Duodenal mucosa (tissue), 2 donors: ENCODE results near the gene ARFGEF2.
A peak's percentile ranks its signal among the peaks of the same experiment; 100 is the strongest.
"Not testable (repeated sequence)": the region's sequence is repeated elsewhere in the genome, so short reads cannot be mapped to it uniquely, and the experiment has no call there.

Experiments
- H3K27ac ChIP-seq: one replicate; pipeline ENCODE4 v1.7.0; 2013; ENCODE audit warnings: low read depth, low read length
- H3K27me3 ChIP-seq, 2 donors: one replicate each; pipeline ENCODE4 v1.7.0; 2013; ENCODE audit warnings: low read length in 2 of 2, control low read depth in 1 of 2; ENCODE audit not compliant: insufficient read depth in 2 of 2, control insufficient read depth in 1 of 2
- H3K36me3 ChIP-seq, 2 donors: one replicate each; pipeline ENCODE4 v1.7.0; 2013; ENCODE audit warnings: low read length in 2 of 2, control low read depth in 1 of 2; ENCODE audit not compliant: insufficient read depth in 2 of 2, control insufficient read depth in 1 of 2
- H3K4me1 ChIP-seq, 2 donors: one replicate each; pipeline ENCODE4 v1.7.0; 2013; ENCODE audit warnings: low read length in 2 of 2, control low read depth in 1 of 2; ENCODE audit not compliant: insufficient read depth in 2 of 2, control insufficient read depth in 1 of 2
- H3K4me3 ChIP-seq, 2 donors: one replicate each; pipeline ENCODE4 v1.7.0; 2013; ENCODE audit warnings: low read length in 2 of 2, low read depth in 1 of 2
- H3K9ac ChIP-seq, 2 donors: one replicate each; pipeline ENCODE4 v1.7.0; 2013; ENCODE audit warnings: low read length in 2 of 2, low read depth in 1 of 2
- H3K9me3 ChIP-seq, 2 donors: one replicate each; pipeline ENCODE4 v1.7.0; 2013; ENCODE audit warnings: low read length in 2 of 2, control low read depth in 1 of 2; ENCODE audit not compliant: control insufficient read depth in 1 of 2

The ARFGEF2 gene

GRCh38 chr20:48926821-48927220 lies 5.3 kb downstream of the ARFGEF2 start:
- H3K9me3 ChIP-seq, result no peaks in the 10 kb centered on the region
- H3K27me3 ChIP-seq, result no peaks in the 10 kb centered on the region
- H3K36me3 ChIP-seq, result no peaks in the 10 kb centered on the region
- H3K9ac ChIP-seq, result no peak overlapping the region
- peaks cover 67% of the 10 kb centered on the region in 2 donors for H3K4me1 ChIP-seq
- no peak overlapping the region for H3K27ac ChIP-seq
- peak overlapping the region in 1 of 2 donors; percentile 2 for H3K4me3 ChIP-seq

GRCh38 chr20:48928832-48929725 lies 7.6 kb downstream of the ARFGEF2 start:
- Histone ChIP-seq H3K4me1 (peaks cover 70 to 72% of the 10 kb centered on the region in 2 donors), H3K27ac (no peak overlapping the region), H3K4me3 (no peak overlapping the region)

GRCh38 chr20:48930035-48930434 lies 8.5 kb downstream of the ARFGEF2 start:
- H3K4me1 ChIP-seq, result peaks cover 65 to 70% of the 10 kb centered on the region in 2 donors
- H3K27ac ChIP-seq, result no peak overlapping the region
- H3K27me3 ChIP-seq, result no peaks in the 10 kb centered on the region
- H3K36me3 ChIP-seq, result no peaks in the 10 kb centered on the region
- no peak overlapping the region for H3K4me3 ChIP-seq
- no peak overlapping the region for H3K9ac ChIP-seq
- no peaks in the 10 kb centered on the region for H3K9me3 ChIP-seq

More at GRCh38 chr20:48928832-48929725, 7.6 kb downstream of the ARFGEF2 start:
- H3K27me3 ChIP-seq, result no peaks in the 10 kb centered on the region
- no peak overlapping the region for H3K9ac ChIP-seq
- H3K9me3 ChIP-seq, result no peaks in the 10 kb centered on the region
- no peaks in the 10 kb centered on the region for H3K36me3 ChIP-seq

GRCh38 chr20:48930878-48931277 lies 9.4 kb downstream of the ARFGEF2 start:
- Histone ChIP-seq H3K27ac (no peak overlapping the region), H3K36me3 (no peaks in the 10 kb centered on the region), H3K27me3 (no peaks in the 10 kb centered on the region), H3K4me1 (peaks cover 60 to 61% of the 10 kb centered on the region in 2 donors), H3K9ac (no peak overlapping the region), H3K9me3 (no peaks in the 10 kb centered on the region), H3K4me3 (no peak overlapping the region)

GRCh38 chr20:48931527-48932374 lies 10.2 kb downstream of the ARFGEF2 start:
- Histone ChIP-seq H3K4me3 (peak overlapping the region; percentile 24 to 61), H3K4me1 (peaks cover 53 to 55% of the 10 kb centered on the region in 2 donors), H3K9ac (peak overlapping the region; percentile 27 to 55), H3K36me3 (no peaks in the 10 kb centered on the region), H3K27ac (peak overlapping the region; percentile 39), H3K27me3 (no peaks in the 10 kb centered on the region), H3K9me3 (no peaks in the 10 kb centered on the region)

GRCh38 chr20:48932375-48932941 lies 10.9 kb downstream of the ARFGEF2 start:
- Histone ChIP-seq H3K27ac (peak overlapping the region; percentile 58), H3K4me1 (peaks cover 49% of the 10 kb centered on the region in 2 donors), H3K9me3 (no peaks in the 10 kb centered on the region), H3K36me3 (no peaks in the 10 kb centered on the region), H3K9ac (peak overlapping the region; percentile 27 to 55), H3K27me3 (no peaks in the 10 kb centered on the region), H3K4me3 (peak overlapping the region; percentile 24 to 61)

- Histone ChIP-seq H3K9ac (peak overlapping the region; percentile 27 to 55), H3K4me3 (peak overlapping the region; percentile 21 to 61), H3K27ac (peak overlapping the region; percentile 58), H3K36me3 (no peaks in the 10 kb centered on the region), H3K9me3 (no peaks in the 10 kb centered on the region), H3K4me1 (peaks cover 49 to 55% of the 10 kb centered on the region in 2 donors), H3K27me3 (no peaks in the 10 kb centered on the region)
Measured at GRCh38 chr20:48933017-48933766, 11.7 kb downstream of the ARFGEF2 start.

- H3K27me3 ChIP-seq, H3K9ac ChIP-seq, H3K36me3 ChIP-seq, H3K27ac ChIP-seq, H3K9me3 ChIP-seq, H3K4me3 ChIP-seq: not testable (repeated sequence)
- H3K4me1 ChIP-seq, result peaks cover 45 to 51% of the 10 kb centered on the region in 2 donors
Measured at GRCh38 chr20:48934273-48934877, 12.9 kb downstream of the ARFGEF2 start.

GRCh38 chr20:48934966-48935365 lies 13.5 kb downstream of the ARFGEF2 start:
- H3K9ac ChIP-seq, H3K4me3 ChIP-seq, H3K27ac ChIP-seq, H3K27me3 ChIP-seq, H3K36me3 ChIP-seq, H3K9me3 ChIP-seq: not testable (repeated sequence)
- peaks cover 39 to 47% of the 10 kb centered on the region in 2 donors for H3K4me1 ChIP-seq
